SK-N-SH treated with all-trans-retinoic acid at 6 μM for 48 hours (cell line): Measurements from ENCODE around the gene CAMSAP2.

Source experiments
- ATAC-seq: fragments of 200-7000 bp; cut with Tn5 transposase; 3 replicates; pipeline ENCODE4 v1.9.1; 2020; ENCODE audit warnings: mild to moderate bottlenecking, moderate library complexity
- BACH2 ChIP-seq: fragments of 250-450 bp; sonication (Bioruptor Pico); IDR thresholded peaks from 2 replicates; pipeline ENCODE4 v1.9.0; 2021; ENCODE audit warnings: mild to moderate bottlenecking, borderline replicate concordance
- CSDC2 ChIP-seq: fragments of 250-450 bp; sonication (Bioruptor Pico); IDR thresholded peaks from 2 replicates; pipeline ENCODE4 v1.5.0; 2020; ENCODE audit warnings: mild to moderate bottlenecking, moderate library complexity
- CSRNP3 ChIP-seq: fragments of 250-450 bp; sonication (Bioruptor Pico); IDR thresholded peaks from 2 replicates; pipeline ENCODE4 v1.5.1; 2021; ENCODE audit warnings: mild to moderate bottlenecking, moderate library complexity
- OSR1 ChIP-seq: fragments of 250-450 bp; sonication (Bioruptor Pico); IDR thresholded peaks from 2 replicates; pipeline ENCODE4 v1.8.0; 2022; ENCODE audit warnings: moderate library complexity, mild to moderate bottlenecking, inconsistent platforms
- RARB ChIP-seq: fragments of 250-450 bp; sonication (Bioruptor Pico); IDR thresholded peaks from 2 replicates; pipeline ENCODE4 v1.8.0; 2021; ENCODE audit warnings: mild to moderate bottlenecking, moderate library complexity
- TOX ChIP-seq: fragments of 250-450 bp; sonication (Bioruptor Pico); IDR thresholded peaks from 2 replicates; pipeline ENCODE4 v1.8.0; 2021; ENCODE audit warnings: mild to moderate bottlenecking, moderate library complexity, borderline replicate concordance
- TSHZ2 ChIP-seq: fragments of 250-450 bp; sonication (Bioruptor Pico); IDR thresholded peaks from 2 replicates; pipeline ENCODE4 v1.5.0; 2020; ENCODE audit warnings: mild to moderate bottlenecking, moderate library complexity
- ZNF565 ChIP-seq: fragments of 450-650 bp; formaldehyde crosslinking; conservative IDR thresholded peaks from 2 replicates; pipeline ENCODE4 v1.5.0; 2020; ENCODE audit warnings: low read depth, mild to moderate bottlenecking, moderate library complexity
- ZNF70 ChIP-seq: fragments of 450-650 bp; formaldehyde crosslinking; IDR thresholded peaks from 2 replicates; pipeline ENCODE4 v1.5.0; 2020; ENCODE audit warnings: mild to moderate bottlenecking, moderate library complexity
- TF ChIP-seq, protein P1 (sequence below): fragments of 250-450 bp; sonication (Bioruptor Pico); IDR thresholded peaks from 2 replicates; pipeline ENCODE4 v1.8.0; 2020; ENCODE audit warnings: mild to moderate bottlenecking, moderate library complexity, borderline replicate concordance
- TF ChIP-seq, protein P2 (sequence below): fragments of 250-450 bp; sonication (Bioruptor Pico); IDR thresholded peaks from 2 replicates; pipeline ENCODE4 v1.8.0; 2021; ENCODE audit warnings: low read depth, mild to moderate bottlenecking, moderate library complexity, borderline replicate concordance
- TF ChIP-seq, protein P3 (sequence below): fragments of 250-450 bp; sonication (Bioruptor Pico); IDR thresholded peaks from 2 replicates; pipeline ENCODE4 v1.5.1; 2020; ENCODE audit warnings: low read depth, mild to moderate bottlenecking, moderate library complexity

The CAMSAP2 gene

DNA sequence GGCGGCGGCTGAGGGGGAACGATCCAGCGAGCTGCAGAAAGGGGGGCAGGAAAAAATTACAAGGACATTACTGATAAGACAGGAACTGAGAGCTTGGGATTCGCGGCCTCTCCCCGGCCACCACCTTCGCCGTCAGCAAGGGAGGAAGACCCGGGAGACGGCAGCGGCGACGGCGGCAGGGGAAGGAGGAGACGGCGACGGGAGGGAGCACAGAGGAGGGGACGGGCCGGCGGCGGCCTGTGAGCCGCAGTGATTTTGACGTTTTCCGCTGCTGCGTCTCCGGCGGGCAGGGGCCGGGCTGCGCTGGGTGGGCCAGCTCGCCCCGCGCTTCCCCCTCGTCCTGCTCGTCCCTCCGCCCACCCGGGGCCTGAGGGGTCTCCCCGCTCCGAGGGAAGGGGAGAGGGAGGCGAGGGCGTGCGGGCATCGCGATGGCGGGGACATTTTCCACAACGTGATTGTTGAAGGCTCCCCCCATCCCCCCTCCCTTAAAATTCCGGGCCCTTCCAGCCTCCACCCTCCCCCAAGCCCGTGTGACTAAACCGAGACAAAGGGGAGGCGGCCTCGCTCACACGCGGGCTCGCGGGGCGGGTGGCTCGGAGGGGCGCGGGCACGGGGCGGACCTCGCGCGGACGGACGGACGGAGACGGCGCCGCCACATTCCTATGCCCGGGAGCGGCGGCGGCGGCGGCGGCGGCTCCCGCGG, 407 bp downstream of the CAMSAP2 start:
- no peak for TF ChIP-seq TSHZ2
- TF ChIP-seq, protein P1, sequence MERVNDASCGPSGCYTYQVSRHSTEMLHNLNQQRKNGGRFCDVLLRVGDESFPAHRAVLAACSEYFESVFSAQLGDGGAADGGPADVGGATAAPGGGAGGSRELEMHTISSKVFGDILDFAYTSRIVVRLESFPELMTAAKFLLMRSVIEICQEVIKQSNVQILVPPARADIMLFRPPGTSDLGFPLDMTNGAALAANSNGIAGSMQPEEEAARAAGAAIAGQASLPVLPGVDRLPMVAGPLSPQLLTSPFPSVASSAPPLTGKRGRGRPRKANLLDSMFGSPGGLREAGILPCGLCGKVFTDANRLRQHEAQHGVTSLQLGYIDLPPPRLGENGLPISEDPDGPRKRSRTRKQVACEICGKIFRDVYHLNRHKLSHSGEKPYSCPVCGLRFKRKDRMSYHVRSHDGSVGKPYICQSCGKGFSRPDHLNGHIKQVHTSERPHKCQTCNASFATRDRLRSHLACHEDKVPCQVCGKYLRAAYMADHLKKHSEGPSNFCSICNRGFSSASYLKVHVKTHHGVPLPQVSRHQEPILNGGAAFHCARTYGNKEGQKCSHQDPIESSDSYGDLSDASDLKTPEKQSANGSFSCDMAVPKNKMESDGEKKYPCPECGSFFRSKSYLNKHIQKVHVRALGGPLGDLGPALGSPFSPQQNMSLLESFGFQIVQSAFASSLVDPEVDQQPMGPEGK, result peak; percentile 56
- 0 out of 2 replicates have a peak, but pooled peaks have one; percentile 60 for TF ChIP-seq RARB (CRISPR knock-in tag)
- TF ChIP-seq, protein P2, sequence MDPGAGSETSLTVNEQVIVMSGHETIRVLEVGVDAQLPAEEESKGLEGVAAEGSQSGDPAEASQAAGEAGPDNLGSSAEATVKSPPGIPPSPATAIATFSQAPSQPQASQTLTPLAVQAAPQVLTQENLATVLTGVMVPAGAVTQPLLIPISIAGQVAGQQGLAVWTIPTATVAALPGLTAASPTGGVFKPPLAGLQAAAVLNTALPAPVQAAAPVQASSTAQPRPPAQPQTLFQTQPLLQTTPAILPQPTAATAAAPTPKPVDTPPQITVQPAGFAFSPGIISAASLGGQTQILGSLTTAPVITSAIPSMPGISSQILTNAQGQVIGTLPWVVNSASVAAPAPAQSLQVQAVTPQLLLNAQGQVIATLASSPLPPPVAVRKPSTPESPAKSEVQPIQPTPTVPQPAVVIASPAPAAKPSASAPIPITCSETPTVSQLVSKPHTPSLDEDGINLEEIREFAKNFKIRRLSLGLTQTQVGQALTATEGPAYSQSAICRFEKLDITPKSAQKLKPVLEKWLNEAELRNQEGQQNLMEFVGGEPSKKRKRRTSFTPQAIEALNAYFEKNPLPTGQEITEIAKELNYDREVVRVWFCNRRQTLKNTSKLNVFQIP (CRISPR knock-in tag), result 0 out of 2 replicates have a peak, but pooled peaks have one; percentile 55
- TF ChIP-seq, all 23 proteins: peak for 3

GRCh38 chr1:200739702-200740570, 1.2 kb downstream of the CAMSAP2 start:
- no peak; the same call in 2 of the 3 replicates for ATAC-seq
- TF ChIP-seq, protein P3, sequence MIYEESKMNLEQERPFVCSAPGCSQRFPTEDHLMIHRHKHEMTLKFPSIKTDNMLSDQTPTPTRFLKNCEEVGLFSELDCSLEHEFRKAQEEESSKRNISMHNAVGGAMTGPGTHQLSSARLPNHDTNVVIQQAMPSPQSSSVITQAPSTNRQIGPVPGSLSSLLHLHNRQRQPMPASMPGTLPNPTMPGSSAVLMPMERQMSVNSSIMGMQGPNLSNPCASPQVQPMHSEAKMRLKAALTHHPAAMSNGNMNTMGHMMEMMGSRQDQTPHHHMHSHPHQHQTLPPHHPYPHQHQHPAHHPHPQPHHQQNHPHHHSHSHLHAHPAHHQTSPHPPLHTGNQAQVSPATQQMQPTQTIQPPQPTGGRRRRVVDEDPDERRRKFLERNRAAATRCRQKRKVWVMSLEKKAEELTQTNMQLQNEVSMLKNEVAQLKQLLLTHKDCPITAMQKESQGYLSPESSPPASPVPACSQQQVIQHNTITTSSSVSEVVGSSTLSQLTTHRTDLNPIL (CRISPR knock-in tag), result no peak
- TF ChIP-seq TOX (CRISPR knock-in tag) (0 out of 2 replicates have a peak, but pooled peaks have one; percentile 38), CSDC2 (CRISPR knock-in tag) (no peak)

More for the DNA sequence above, 407 bp downstream of the CAMSAP2 start:
- ATAC-seq, result peak; percentile 77

GRCh38 chr1:200740571-200741208, 2.0 kb downstream of the CAMSAP2 start:
- no peak for ATAC-seq
- TF ChIP-seq OSR1 (0 out of 2 replicates have a peak, but pooled peaks have one; percentile 36), CSRNP3 (no peak), ZNF565 (CRISPR knock-in tag) (no peak)

DNA sequence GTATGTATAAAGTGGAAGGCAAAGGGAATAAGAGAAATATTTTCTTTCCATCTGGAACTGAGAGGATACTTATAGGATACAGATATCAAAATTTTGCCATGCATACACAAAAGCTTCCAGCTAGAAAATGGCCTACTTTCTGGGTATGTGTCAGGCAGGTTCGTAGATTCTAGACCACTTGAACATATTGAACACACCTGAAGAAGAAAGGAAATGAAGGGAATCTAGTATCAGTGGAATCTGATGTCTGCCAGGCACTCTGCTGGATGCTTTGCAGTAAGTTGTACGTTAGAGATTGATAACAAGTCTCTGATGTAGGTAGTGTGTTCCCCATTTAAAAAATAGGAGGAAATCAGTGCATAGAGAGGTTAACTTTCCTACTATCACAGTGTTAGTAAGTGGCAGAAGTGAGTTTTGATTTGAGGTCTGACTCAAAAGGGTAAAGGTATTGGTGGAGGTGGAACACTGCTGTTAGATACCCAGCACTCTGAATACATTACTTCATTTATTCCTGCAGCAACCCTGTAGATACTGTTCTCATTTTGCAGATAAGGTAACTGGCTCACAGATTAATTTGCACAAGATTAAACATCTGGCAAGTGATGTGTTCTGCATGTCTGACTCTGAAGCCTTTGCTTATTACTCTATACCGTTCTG, 3.0 kb downstream of the CAMSAP2 start:
- no peak for ATAC-seq
- TF ChIP-seq ZNF70 (peak; percentile 74), BACH2 (CRISPR knock-in tag) (no peak)
- TF ChIP-seq, all 23 proteins: peak for 1
